H1 (cell line): ENCODE data around the gene RGL2. TPM values are rescaled to one million over a fixed set of nuclear protein-coding genes. Genes with fewer than 3 reads are reported as not detected.

Experiments
- CTCF ChIA-PET: fragments of 300-600 bp; sonication (Branson Sonifier 250); formaldehyde crosslinking; loops from one replicate; lab custom pipeline; 2021; ENCODE audit not compliant: partially characterized antibody; lab: Charles Lee
- POLR2A ChIA-PET: fragments of 300-600 bp; sonication (Branson Sonifier 250); formaldehyde crosslinking; loops from one replicate; lab custom pipeline; 2021; ENCODE audit warnings: inconsistent platforms; ENCODE audit not compliant: partially characterized antibody; lab: Charles Lee
- DNase-seq, 2 experiments: peaks; one replicate each; pipeline versions ENCODE4 v3.0.0 to v3.0.0-alpha.2; 2010 to 2022; ENCODE audit warnings: low spot score in 2 of 2, low read depth in 1 of 2, mixed read lengths in 1 of 2
- FAIRE-seq: peaks from 2 replicates; lab custom pipeline; 2011; peaks lifted over from hg19 to GRCh38; lab: Jason Lieb, UNC
- H2AFZ ChIP-seq: 2 replicates; pipeline ENCODE4 v1.8.1; 2012; ENCODE audit warnings: low read length, inconsistent platforms
- H2AK5ac ChIP-seq: 2 replicates; pipeline ENCODE4 v1.6.1; 2013; ENCODE audit warnings: low read depth, low read length
- H2BK120ac ChIP-seq: replicated peaks from 2 replicates; pipeline ENCODE3; 2013; ENCODE audit warnings: low read depth, low read length, inconsistent platforms
- H2BK12ac ChIP-seq: 2 replicates; pipeline ENCODE4 v1.6.1; 2013; ENCODE audit warnings: low read depth, low read length
- H2BK15ac ChIP-seq: 2 replicates; pipeline ENCODE4 v1.6.1; 2013; ENCODE audit warnings: low read length
- H2BK20ac ChIP-seq: 2 replicates; pipeline ENCODE4 v1.6.1; 2013; ENCODE audit warnings: low read length
- H2BK5ac ChIP-seq: 2 replicates; pipeline ENCODE4 v1.6.1; 2013; ENCODE audit warnings: low read depth, low read length
- H3K14ac ChIP-seq: 2 replicates; pipeline ENCODE4 v1.6.1; 2013; ENCODE audit warnings: inconsistent platforms; ENCODE audit not compliant: insufficient read length
- H3K18ac ChIP-seq: 2 replicates; pipeline ENCODE4 v1.6.1; 2013; ENCODE audit warnings: low read length; ENCODE audit errors: extremely low read depth
- H3K23ac ChIP-seq: 2 replicates; pipeline ENCODE4 v1.6.1; 2013; ENCODE audit warnings: inconsistent platforms; ENCODE audit not compliant: insufficient read length
- H3K23me2 ChIP-seq: 2 replicates; pipeline ENCODE4 v1.6.1; 2013; ENCODE audit warnings: low read depth, low read length
- H3K27ac ChIP-seq: 2 replicates; pipeline ENCODE4 v1.6.1; 2011; ENCODE audit warnings: low read depth, low read length, inconsistent platforms
- H3K27me3 ChIP-seq, 4 experiments: replicated peaks in 1 of 4; 1 replicate in 1 of 4; 2 replicates in 3 of 4; pipeline versions ENCODE4 v1.6.1 to v1.8.1; 2011 to 2013; ENCODE audit warnings: low read length in 3 of 4, mild to moderate bottlenecking in 3 of 4, inconsistent platforms in 2 of 4, mixed read lengths in 2 of 4, moderate library complexity in 1 of 4; ENCODE audit not compliant: control insufficient read depth in 3 of 4, insufficient read depth in 3 of 4; ENCODE audit errors: extremely low read depth in 1 of 4
- H3K36me3 ChIP-seq, 4 experiments: 2 replicates each; pipeline versions ENCODE4 v1.6.1 to v1.8.1; 2011 to 2013; ENCODE audit warnings: mild to moderate bottlenecking in 4 of 4, low read length in 3 of 4, moderate library complexity in 2 of 4, control low read depth in 1 of 4, inconsistent platforms in 1 of 4; ENCODE audit not compliant: insufficient read depth in 4 of 4, control insufficient read depth in 2 of 4
- H3K4ac ChIP-seq: replicated peaks from 2 replicates; pipeline ENCODE3; 2013; ENCODE audit warnings: low read length, low read depth, mixed read lengths, inconsistent platforms; ENCODE audit not compliant: insufficient read length
- H3K4me1 ChIP-seq, 4 experiments: replicated peaks in 1 of 4; 1 replicate in 1 of 4; 2 replicates in 3 of 4; pipeline versions ENCODE4 v1.6.1 to v1.8.1; 2011 to 2013; ENCODE audit warnings: low read length in 3 of 4, inconsistent platforms in 2 of 4, mixed read lengths in 1 of 4; ENCODE audit not compliant: insufficient read depth in 4 of 4, control insufficient read depth in 3 of 4
- H3K4me2 ChIP-seq, 2 experiments: 2 replicates each; pipeline versions ENCODE4 v1.6.1 to v1.8.1; 2011 to 2013; ENCODE audit warnings: low read depth in 2 of 2, low read length in 2 of 2, control low read depth in 1 of 2, inconsistent platforms in 1 of 2, mild to moderate bottlenecking in 1 of 2; ENCODE audit not compliant: insufficient read depth in 1 of 2
- H3K4me3 ChIP-seq, 4 experiments: fragments of 200-600, 300-600 bp in 1 of 4; sonication (generic), shearing (Covaris generic), sonication (Bioruptor Twin) in 1 of 4; 2 replicates each; pipeline versions ENCODE4 v1.5.1 to v1.8.1; 2011 to 2016; ENCODE audit warnings: low read length in 4 of 4, low read depth in 3 of 4, control low read depth in 2 of 4, inconsistent platforms in 2 of 4, mild to moderate bottlenecking in 2 of 4, mixed read lengths in 1 of 4, moderate library complexity in 1 of 4; ENCODE audit not compliant: insufficient read depth in 2 of 4; ENCODE audit errors: extremely low read depth in 1 of 4
- H3K56ac ChIP-seq: replicated peaks from 2 replicates; pipeline ENCODE3; 2013; ENCODE audit warnings: low read depth, mild to moderate bottlenecking, mixed read lengths, low read length, inconsistent platforms; ENCODE audit not compliant: insufficient read length
- H3K79me1 ChIP-seq: 2 replicates; pipeline ENCODE4 v1.6.1; 2013; ENCODE audit warnings: low read depth, low read length, control low read depth
- H3K79me2 ChIP-seq, 2 experiments: 2 replicates each; pipeline versions ENCODE4 v1.6.1 to v1.8.1; 2012 to 2013; ENCODE audit warnings: low read length in 2 of 2, mild to moderate bottlenecking in 2 of 2, inconsistent platforms in 1 of 2; ENCODE audit not compliant: insufficient read depth in 2 of 2, control insufficient read depth in 1 of 2
- H3K9ac ChIP-seq, 4 experiments: replicated peaks in 1 of 4; 1 replicate in 1 of 4; 2 replicates in 3 of 4; pipeline versions ENCODE4 v1.6.1 to v1.8.1; 2011 to 2013; ENCODE audit warnings: low read depth in 3 of 4, low read length in 3 of 4, control low read depth in 2 of 4, mild to moderate bottlenecking in 2 of 4, moderate library complexity in 2 of 4, inconsistent platforms in 1 of 4; ENCODE audit errors: extremely low read depth in 1 of 4
- H3K9me3 ChIP-seq, 2 experiments: 2 replicates each; pipeline versions ENCODE4 v1.6.1 to v1.8.1; 2012 to 2013; ENCODE audit warnings: mild to moderate bottlenecking in 2 of 2, moderate library complexity in 2 of 2, control low read depth in 1 of 2, inconsistent platforms in 1 of 2, low read depth in 1 of 2, low read length in 1 of 2, mixed read lengths in 1 of 2; ENCODE audit not compliant: insufficient read depth in 2 of 2
- H4K20me1 ChIP-seq, 2 experiments: replicated peaks in 1 of 2; 2 replicates each; pipeline versions ENCODE3 to v1.8.1; 2011 to 2013; ENCODE audit warnings: inconsistent platforms in 2 of 2, low read length in 2 of 2, mild to moderate bottlenecking in 1 of 2; ENCODE audit not compliant: insufficient read depth in 2 of 2, control insufficient read depth in 1 of 2
- H4K5ac ChIP-seq: 2 replicates; pipeline ENCODE4 v1.6.1; 2013; ENCODE audit warnings: low read length, low read depth, mixed read lengths, inconsistent platforms; ENCODE audit not compliant: insufficient read length
- H4K8ac ChIP-seq: 2 replicates; pipeline ENCODE4 v1.8.0; 2013; ENCODE audit warnings: mild to moderate bottlenecking, moderate library complexity, low read length, inconsistent platforms; ENCODE audit not compliant: insufficient read depth; ENCODE audit errors: extremely low read depth
- H4K91ac ChIP-seq: replicated peaks from 2 replicates; pipeline ENCODE3; 2013; ENCODE audit warnings: low read length, mixed read lengths, inconsistent platforms; ENCODE audit not compliant: insufficient read length
- CEBPB ChIP-seq: IDR thresholded peaks from 2 replicates; pipeline ENCODE4 v1.6.1; 2012; ENCODE audit warnings: low read depth, low read length
- EGR1 ChIP-seq: IDR thresholded peaks from 2 replicates; pipeline ENCODE4 v1.6.1; 2011; ENCODE audit warnings: low read depth, low read length, borderline replicate concordance
- KDM5A ChIP-seq: fragments of 200-600 bp; IDR thresholded peaks from 2 replicates; pipeline ENCODE4 v1.7.1; 2012; ENCODE audit warnings: mild to moderate bottlenecking, low read length, inconsistent platforms, mixed read lengths
- MAFK ChIP-seq: IDR thresholded peaks from 2 replicates; pipeline ENCODE4 v1.6.1; 2012; ENCODE audit warnings: low read depth, mild to moderate bottlenecking, improper control_type of control experiment, low read length
- TBP ChIP-seq: IDR thresholded peaks from 2 replicates; pipeline ENCODE4 v1.6.1; 2011; ENCODE audit warnings: low read depth, low read length, improper control_type of control experiment
- WGBS, 2 experiments: shearing (Covaris generic) in 1 of 2; methylation state at CpG; one replicate each; pipeline versions ENCODE4 v1.1.6 to v1.1.7; 2013 to 2015; ENCODE audit warnings: low lambda C conversion rate in 2 of 2, mixed read lengths in 2 of 2, inconsistent platforms in 1 of 2, low coverage in 1 of 2, missing lambda C conversion rate in 1 of 2; ENCODE audit not compliant: insufficient replicate concordance in 2 of 2, insufficient coverage in 1 of 2, insufficient read length in 1 of 2; ENCODE audit errors: extremely low coverage in 1 of 2, missing lambda C conversion rate in 1 of 2; 5-methylcytosine and 5-hydroxymethylcytosine counted together
- polyA plus RNA-seq, 7 experiments: library from polyadenylated mRNA; depleted of rRNA in 3 of 7; stranded (reverse) in 5 of 7; unstranded in 2 of 7; fragments of >200 nt in 5 of 7; fragments of 200-250 nt in 2 of 7; gene quantifications; 1 replicate in 5 of 7; 2 replicates in 1 of 7; 4 replicates in 1 of 7; pipeline versions ENCODE4 v1.2.1 to v1.2.3, GENCODE V29; 2011 to 2013; ENCODE audit warnings: missing spikeins in 2 of 7, mixed read lengths in 2 of 7
- total RNA-seq: library from RNA; stranded (reverse); fragmentation: NEBNext Ultra II Directional; extraction: Animal tissue kit (Norgen Biotek cat#: 25700); gene quantifications from 2 replicates; pipeline ENCODE4 v1.2.1, GENCODE V29; 2021

The RGL2 gene
- total and polyA plus RNA-seq, 2 of the 8 experiments (the other 6 are each of a cell fraction or from before 2014, with no cell fraction given): 58.1 to 80.3 TPM

DNA sequence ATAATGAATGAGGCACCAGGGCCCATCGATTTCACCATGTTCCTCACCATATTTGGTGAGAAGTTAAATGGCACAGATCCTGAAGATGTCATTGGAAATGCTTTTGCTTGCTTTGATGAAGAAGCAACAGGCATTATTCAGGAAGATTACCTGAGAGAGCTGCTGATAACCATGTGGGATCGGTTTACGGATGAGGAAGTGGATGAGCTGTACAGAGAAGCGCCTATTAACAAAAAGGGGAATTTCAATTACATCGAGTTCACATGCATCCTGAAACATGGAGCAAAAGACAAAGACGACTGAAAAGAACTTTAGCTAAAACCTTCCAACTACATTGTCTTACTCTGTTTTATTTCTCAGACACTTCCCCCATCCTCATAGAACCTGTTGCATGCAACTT is 40.5 kb upstream of the RGL2 start:
- no peak overlapping the region for H2BK20ac ChIP-seq
- no peaks in the 10 kb centered on the region for H3K4me1 ChIP-seq
- H4K8ac ChIP-seq: no peak overlapping the region
- POLR2A ChIA-PET: interaction anchor here (1.0 kb wide), 1 partner anchor 87 kb away, joined by 3 read pairs; no protein-coding TSS in a partner anchor
- no peak overlapping the region for H3K18ac ChIP-seq
- DNase-seq: no peak
- H3K79me2 ChIP-seq: no peaks in the 10 kb centered on the region
- H2BK5ac ChIP-seq: no peak overlapping the region
- no peaks in the 10 kb centered on the region for H3K27me3 ChIP-seq
- no peak overlapping the region for H3K14ac ChIP-seq
- no peak overlapping the region for H3K4me3 ChIP-seq
- H2AK5ac ChIP-seq: no peak overlapping the region
- no peaks in the 10 kb centered on the region for H4K20me1 ChIP-seq
- no peak overlapping the region for H2BK12ac ChIP-seq
- no peak overlapping the region for H2BK120ac ChIP-seq
- 91% methylated on average over 6 of the region's 6 CpGs; no CpG with 5 or more reads in 1 of the 2 experiments for WGBS, 2 experiments
- H3K23ac ChIP-seq: no peak overlapping the region
- CTCF ChIA-PET: interaction anchor here (0.6 to 1.0 kb wide), 2 partner anchors 9 to 38 kb away, joined by 3 to 4 read pairs; no protein-coding TSS in a partner anchor
- no peak overlapping the region for H3K56ac ChIP-seq
- no peaks in the 10 kb centered on the region for H3K9me3 ChIP-seq
- no peak overlapping the region for H3K4me2 ChIP-seq
- no peak overlapping the region for H2AFZ ChIP-seq
- no peak overlapping the region for H3K27ac ChIP-seq
- H3K23me2 ChIP-seq: no peaks in the 10 kb centered on the region
- H3K4ac ChIP-seq: no peak overlapping the region
- no peak overlapping the region for H3K9ac ChIP-seq
- no peaks in the 10 kb centered on the region for H3K36me3 ChIP-seq
- no peak overlapping the region for H2BK15ac ChIP-seq
- H4K91ac ChIP-seq: no peak overlapping the region
- no peak for FAIRE-seq
- no peak overlapping the region for H4K5ac ChIP-seq
- no peaks in the 10 kb centered on the region for H3K79me1 ChIP-seq
- TF ChIP-seq MAFK: no peak
- no peak for TF ChIP-seq KDM5A
- TF ChIP-seq TBP: no peak
- TF ChIP-seq EGR1: no peak
- no peak for TF ChIP-seq CEBPB
